ENCODE measurements around the gene POLG2.

Gene POLG2

GRCh38 chr17:64536913-64537312 is 40.1 kb upstream of the POLG2 start:
- TF ChIP-seq, protein P1, sequence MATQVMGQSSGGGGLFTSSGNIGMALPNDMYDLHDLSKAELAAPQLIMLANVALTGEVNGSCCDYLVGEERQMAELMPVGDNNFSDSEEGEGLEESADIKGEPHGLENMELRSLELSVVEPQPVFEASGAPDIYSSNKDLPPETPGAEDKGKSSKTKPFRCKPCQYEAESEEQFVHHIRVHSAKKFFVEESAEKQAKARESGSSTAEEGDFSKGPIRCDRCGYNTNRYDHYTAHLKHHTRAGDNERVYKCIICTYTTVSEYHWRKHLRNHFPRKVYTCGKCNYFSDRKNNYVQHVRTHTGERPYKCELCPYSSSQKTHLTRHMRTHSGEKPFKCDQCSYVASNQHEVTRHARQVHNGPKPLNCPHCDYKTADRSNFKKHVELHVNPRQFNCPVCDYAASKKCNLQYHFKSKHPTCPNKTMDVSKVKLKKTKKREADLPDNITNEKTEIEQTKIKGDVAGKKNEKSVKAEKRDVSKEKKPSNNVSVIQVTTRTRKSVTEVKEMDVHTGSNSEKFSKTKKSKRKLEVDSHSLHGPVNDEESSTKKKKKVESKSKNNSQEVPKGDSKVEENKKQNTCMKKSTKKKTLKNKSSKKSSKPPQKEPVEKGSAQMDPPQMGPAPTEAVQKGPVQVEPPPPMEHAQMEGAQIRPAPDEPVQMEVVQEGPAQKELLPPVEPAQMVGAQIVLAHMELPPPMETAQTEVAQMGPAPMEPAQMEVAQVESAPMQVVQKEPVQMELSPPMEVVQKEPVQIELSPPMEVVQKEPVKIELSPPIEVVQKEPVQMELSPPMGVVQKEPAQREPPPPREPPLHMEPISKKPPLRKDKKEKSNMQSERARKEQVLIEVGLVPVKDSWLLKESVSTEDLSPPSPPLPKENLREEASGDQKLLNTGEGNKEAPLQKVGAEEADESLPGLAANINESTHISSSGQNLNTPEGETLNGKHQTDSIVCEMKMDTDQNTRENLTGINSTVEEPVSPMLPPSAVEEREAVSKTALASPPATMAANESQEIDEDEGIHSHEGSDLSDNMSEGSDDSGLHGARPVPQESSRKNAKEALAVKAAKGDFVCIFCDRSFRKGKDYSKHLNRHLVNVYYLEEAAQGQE (IDR thresholded peaks at IDR 0.05; ENCODE audit: insufficient read depth in 1 of 2, low read depth in 2 of 2, low read length in 2 of 2) = no peak
- TF ChIP-seq POLR2AphosphoS5 (IDR thresholded peaks at IDR 0.05; ENCODE audit: low read depth, low read length) (no peak), TAF1 (IDR thresholded peaks at IDR 0.05; ENCODE audit: borderline replicate concordance, insufficient read depth, low read length) (no peak), SIN3A (IDR thresholded peaks at IDR 0.05; ENCODE audit: borderline replicate concordance, insufficient read depth, low read length) (no peak), FOXP2 (optimal IDR thresholded peaks at IDR 0.05; ENCODE audit: borderline replicate concordance, extremely low read depth, extremely low read length, insufficient read depth) (no peak)

DNA sequence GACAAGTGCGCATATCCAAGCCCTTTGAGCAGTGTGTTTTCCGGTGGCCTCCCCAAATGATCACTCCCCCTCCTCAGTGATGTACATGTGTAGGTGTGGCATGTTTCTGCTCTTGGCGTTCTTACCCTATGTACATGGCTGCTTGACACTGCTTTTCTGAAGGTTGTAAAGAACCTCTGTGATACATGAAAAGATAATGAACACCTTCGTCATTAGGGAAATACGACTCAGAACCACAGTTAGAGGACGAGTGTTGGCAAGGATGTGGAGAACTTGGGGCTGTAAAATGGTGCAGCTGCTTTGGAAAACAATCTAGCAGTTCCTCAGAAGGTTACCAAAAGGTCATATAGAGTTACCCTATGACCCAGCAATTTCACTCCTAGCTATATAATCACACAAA is 38.5 kb upstream of the POLG2 start:
- TF ChIP-seq SIN3A (IDR thresholded peaks at IDR 0.05; ENCODE audit: borderline replicate concordance, insufficient read depth, low read length) (no peak), TAF1 (IDR thresholded peaks at IDR 0.05; ENCODE audit: borderline replicate concordance, insufficient read depth, low read length) (no peak), FOXP2 (optimal IDR thresholded peaks at IDR 0.05; ENCODE audit: borderline replicate concordance, extremely low read depth, extremely low read length, insufficient read depth) (no peak), POLR2AphosphoS5 (IDR thresholded peaks at IDR 0.05; ENCODE audit: low read depth, low read length) (no peak)
- TF ChIP-seq, protein P1 (IDR thresholded peaks at IDR 0.05; ENCODE audit: insufficient read depth in 1 of 2, low read depth in 2 of 2, low read length in 2 of 2) = no peak

DNA sequence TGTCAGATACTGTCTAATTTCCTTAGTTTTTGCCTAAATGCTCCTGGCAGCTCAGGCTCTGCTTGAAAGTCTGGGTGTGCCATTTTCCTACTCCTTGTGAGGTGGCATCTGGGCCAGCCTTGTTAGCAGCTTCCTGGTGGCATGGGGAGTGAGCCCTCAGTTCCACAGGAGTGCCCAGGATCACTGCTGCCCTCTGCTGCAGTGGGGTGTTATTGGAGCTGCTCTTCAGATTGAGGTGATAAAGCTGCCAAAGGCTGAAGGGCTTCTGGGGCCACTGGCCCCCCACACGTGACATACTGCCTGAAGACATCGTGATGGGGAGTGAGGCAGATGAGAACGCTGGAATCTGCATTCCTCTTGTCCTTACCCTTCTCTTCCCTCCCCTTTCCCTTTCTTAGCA is 37.3 kb upstream of the POLG2 start:
- TF ChIP-seq TAF1 (IDR thresholded peaks at IDR 0.05; ENCODE audit: borderline replicate concordance, insufficient read depth, low read length) (no peak), SIN3A (IDR thresholded peaks at IDR 0.05; ENCODE audit: borderline replicate concordance, insufficient read depth, low read length) (no peak), FOXP2 (optimal IDR thresholded peaks at IDR 0.05; ENCODE audit: borderline replicate concordance, extremely low read depth, extremely low read length, insufficient read depth) (no peak), POLR2AphosphoS5 (IDR thresholded peaks at IDR 0.05; ENCODE audit: low read depth, low read length) (no peak)
- TF ChIP-seq, protein P1 (IDR thresholded peaks at IDR 0.05; ENCODE audit: insufficient read depth in 1 of 2, low read depth in 2 of 2, low read length in 2 of 2) = no peak

DNA sequence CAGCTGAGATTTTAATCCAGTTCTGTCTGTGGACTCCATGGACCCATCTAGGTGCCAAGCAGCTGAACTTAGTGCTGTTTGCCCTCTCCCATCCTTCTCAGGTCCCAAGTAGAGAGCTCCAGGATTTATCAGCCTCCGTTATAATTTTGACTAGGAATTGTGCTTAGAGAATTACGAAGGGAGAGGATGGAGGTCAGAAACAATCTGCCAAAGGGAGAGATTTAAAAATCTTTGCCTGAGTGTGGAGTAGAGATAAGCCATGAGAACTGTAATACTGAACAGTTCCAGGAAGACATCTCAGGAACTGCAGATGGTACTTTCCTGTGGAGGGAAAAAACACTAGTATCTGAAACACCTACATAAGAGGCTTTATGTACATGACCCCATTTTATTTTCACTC is 36.9 kb upstream of the POLG2 start:
- TF ChIP-seq FOXP2 (optimal IDR thresholded peaks at IDR 0.05; ENCODE audit: borderline replicate concordance, extremely low read depth, extremely low read length, insufficient read depth) (no peak), POLR2AphosphoS5 (IDR thresholded peaks at IDR 0.05; ENCODE audit: low read depth, low read length) (no peak), TAF1 (IDR thresholded peaks at IDR 0.05; ENCODE audit: borderline replicate concordance, insufficient read depth, low read length) (no peak), SIN3A (IDR thresholded peaks at IDR 0.05; ENCODE audit: borderline replicate concordance, insufficient read depth, low read length) (no peak)
- TF ChIP-seq, protein P1 (IDR thresholded peaks at IDR 0.05; ENCODE audit: insufficient read depth in 1 of 2, low read depth in 2 of 2, low read length in 2 of 2) = no peak

GRCh38 chr17:64532409-64532808 is 35.6 kb upstream of the POLG2 start:
- TF ChIP-seq FOXP2 (optimal IDR thresholded peaks at IDR 0.05; ENCODE audit: borderline replicate concordance, extremely low read depth, extremely low read length, insufficient read depth) = no peak
- no peak for TF ChIP-seq SIN3A (IDR thresholded peaks at IDR 0.05; ENCODE audit: borderline replicate concordance, insufficient read depth, low read length)
- TF ChIP-seq TAF1 (IDR thresholded peaks at IDR 0.05; ENCODE audit: borderline replicate concordance, insufficient read depth, low read length) = no peak

All from PFSK-1 (cell line).